ENCODE data around the gene SMG6.
A peak's percentile ranks its signal among the peaks of the same experiment; 100 is the strongest.

Gene SMG6

DNA sequence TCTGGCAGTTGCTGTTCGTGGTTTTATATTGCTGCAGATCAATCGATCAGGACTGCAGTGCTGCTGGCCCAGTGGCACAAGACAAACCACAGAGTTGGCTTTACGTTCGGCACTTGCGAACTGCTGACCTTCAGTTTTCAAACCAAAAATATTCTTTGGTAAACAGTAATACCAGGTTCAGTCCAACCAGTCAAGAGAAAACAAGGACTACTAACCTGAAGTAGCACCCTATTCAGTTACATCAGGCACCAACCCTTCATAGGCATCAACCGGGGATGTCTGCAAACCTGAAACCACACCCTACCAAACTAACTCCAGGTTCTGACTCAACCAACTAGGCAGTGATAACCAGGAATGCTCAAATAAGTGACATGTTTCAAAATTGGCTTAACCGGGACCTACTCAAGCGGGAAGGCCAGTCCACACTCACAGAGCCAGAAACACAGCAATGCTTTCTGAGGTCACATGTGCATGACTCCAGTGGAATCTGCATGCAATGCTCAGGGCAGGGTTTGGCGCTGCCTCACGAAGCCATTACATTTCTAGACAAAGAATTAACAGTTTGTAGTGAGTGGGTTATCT lies 91.1 kb downstream of the SMG6 start:
- no peak for TF ChIP-seq CTCF (IDR thresholded peaks at IDR 0.05)
- Histone ChIP-seq H3K36me3 (peaks cover 0 to 3% (median 0%) of the 10 kb centered on the region in 3 donors), H3K4me3 (no peak overlapping the region), H3K4me1 (peaks cover 0 to 58% (median 43%) of the 10 kb centered on the region in 4 donors), H3K27ac (peak overlapping the region; percentile 66 to 74), H3K27me3 (no peaks in the 10 kb centered on the region), H3K9me3 (no peaks in the 10 kb centered on the region)
- intact Hi-C loops (cut with DNase I; ENCODE audit: low total_unique reads): no loop called here
- DNase-seq: peak; percentile 84 to 85

DNA sequence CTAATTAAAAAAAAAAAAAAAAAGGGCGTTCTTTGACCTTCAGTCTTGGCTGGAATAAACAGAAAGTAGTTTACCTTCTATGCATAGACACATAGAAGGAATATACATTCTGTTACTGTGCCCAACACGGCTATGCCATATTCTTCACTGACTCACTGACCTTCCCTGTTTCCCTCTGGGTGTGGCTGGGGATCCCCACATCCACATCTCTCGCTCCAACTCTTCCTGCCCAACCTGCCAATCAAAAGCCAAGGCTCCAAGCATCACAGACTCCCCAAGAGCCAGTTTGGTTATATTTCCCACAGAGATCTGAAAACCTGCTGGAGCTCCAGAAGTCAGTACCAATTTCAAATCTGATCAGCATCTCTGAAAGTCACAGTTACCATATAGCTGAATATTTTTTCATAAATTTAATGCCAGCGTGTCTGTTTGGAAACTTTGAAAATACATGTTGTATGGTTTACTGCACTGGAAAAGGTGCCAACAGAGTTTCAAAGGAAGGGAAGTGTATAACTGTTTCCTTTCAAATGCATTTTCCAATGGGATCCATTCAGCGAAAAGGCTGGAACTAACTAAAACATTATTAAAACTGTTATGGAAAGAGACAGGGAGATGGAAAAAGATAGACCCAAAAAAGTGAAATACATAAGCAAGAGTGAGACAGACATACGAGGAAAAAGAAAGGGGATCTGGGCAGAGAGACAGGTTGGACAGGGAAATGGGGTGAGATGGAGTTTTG lies 91.8 kb downstream of the SMG6 start:
- H3K4me1 ChIP-seq: peaks cover 0 to 62% (median 44%) of the 10 kb centered on the region in 4 donors
- H3K4me3 ChIP-seq: no peak overlapping the region
- peak overlapping the region; percentile 24 to 66 for H3K27ac ChIP-seq
- H3K36me3 ChIP-seq: peaks cover 0 to 3% (median 0%) of the 10 kb centered on the region in 3 donors
- intact Hi-C loops (cut with DNase I; ENCODE audit: low total_unique reads): no loop called here
- DNase-seq: no peak
- H3K27me3 ChIP-seq: no peaks in the 10 kb centered on the region
- TF ChIP-seq CTCF (IDR thresholded peaks at IDR 0.05): no peak
- no peaks in the 10 kb centered on the region for H3K9me3 ChIP-seq

DNA sequence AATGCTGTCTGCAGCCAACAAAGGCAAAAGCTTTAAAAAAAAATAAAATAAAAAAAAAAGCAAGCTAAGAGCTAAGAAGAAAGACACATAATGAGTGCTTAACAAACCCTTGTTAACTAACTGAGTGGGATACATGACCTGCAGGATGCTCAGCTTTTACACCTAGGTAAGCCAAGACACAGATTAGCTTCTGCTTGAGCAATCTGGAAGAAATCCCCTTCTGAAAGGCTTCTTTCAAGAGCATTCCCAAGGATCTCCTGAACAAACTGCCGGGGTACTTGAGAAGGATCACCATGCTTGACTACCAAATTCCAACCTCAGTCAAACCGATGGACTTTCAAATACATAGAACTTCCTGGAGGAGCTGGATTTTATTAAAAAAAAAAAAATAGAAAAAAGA lies 92.9 kb downstream of the SMG6 start:
- Histone ChIP-seq H3K4me3 (no peak overlapping the region), H3K9me3 (no peaks in the 10 kb centered on the region), H3K27me3 (no peaks in the 10 kb centered on the region), H3K36me3 (peaks cover 0 to 3% (median 0%) of the 10 kb centered on the region in 3 donors), H3K4me1 (peaks cover 0 to 52% (median 37%) of the 10 kb centered on the region in 4 donors), H3K27ac (no peak overlapping the region)
- DNase-seq: no peak
- intact Hi-C loops (cut with DNase I; ENCODE audit: low total_unique reads): no loop called here
- no peak for TF ChIP-seq CTCF (IDR thresholded peaks at IDR 0.05)

DNA sequence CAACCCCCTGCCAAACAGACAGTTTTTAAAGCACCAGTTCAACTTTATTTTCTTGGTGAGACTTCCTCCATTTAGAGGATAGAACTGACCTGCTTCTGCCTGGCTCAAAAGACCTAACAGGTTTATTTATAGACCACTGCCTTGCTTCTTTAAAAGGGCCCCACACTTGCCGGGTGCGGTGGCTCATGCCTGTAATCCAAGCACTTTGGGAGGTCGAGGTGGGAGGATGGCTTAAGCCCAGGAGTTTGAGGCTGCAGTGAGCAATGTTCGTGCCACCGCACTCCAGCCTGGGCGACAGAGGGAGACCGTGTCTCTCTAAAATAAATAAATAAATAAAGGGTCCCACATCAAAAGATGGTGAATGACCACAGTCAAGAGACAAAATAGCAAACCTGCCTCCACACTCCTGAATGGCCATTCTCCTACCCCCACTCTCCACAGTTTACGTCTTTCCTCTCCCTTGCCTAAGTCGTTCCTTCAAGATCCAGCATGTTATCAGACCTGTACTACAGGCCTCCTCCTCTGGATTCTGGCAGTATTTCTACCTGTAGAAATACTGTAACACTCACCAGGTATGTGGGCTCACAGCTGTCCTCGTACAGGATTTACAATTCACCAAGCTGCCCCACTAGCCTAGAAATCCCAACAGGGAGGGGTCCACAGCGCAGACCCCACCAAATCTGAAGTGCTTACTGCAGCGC lies 95.6 kb downstream of the SMG6 start:
- Histone ChIP-seq H3K36me3 (peaks cover 0 to 3% (median 0%) of the 10 kb centered on the region in 3 donors), H3K27ac (no peak overlapping the region), H3K4me1 (peaks cover 0 to 32% (median 14%) of the 10 kb centered on the region in 4 donors), H3K9me3 (no peaks in the 10 kb centered on the region), H3K4me3 (no peak overlapping the region), H3K27me3 (no peaks in the 10 kb centered on the region)
- no peak for TF ChIP-seq CTCF (IDR thresholded peaks at IDR 0.05)
- no peak for DNase-seq
- intact Hi-C loops (cut with DNase I; ENCODE audit: low total_unique reads): no loop called here

GRCh38 chr17:2204393-2204792 lies 99.2 kb downstream of the SMG6 start:
- DNase-seq: no peak
- intact Hi-C loops (cut with DNase I; ENCODE audit: low total_unique reads): no loop called here
- Histone ChIP-seq H3K27me3 (no peaks in the 10 kb centered on the region), H3K4me1 (peaks cover 0 to 22% (median 7%) of the 10 kb centered on the region in 4 donors), H3K9me3 (no peaks in the 10 kb centered on the region), H3K36me3 (peaks cover 0 to 3% (median 0%) of the 10 kb centered on the region in 3 donors), H3K4me3 (no peak overlapping the region), H3K27ac (no peak overlapping the region)
- no peak for TF ChIP-seq CTCF (IDR thresholded peaks at IDR 0.05)
